HepG2 (cell line): Measurements from ENCODE around the gene POU2F1. TPM values are rescaled to one million over a fixed set of nuclear protein-coding genes. Genes with fewer than 3 reads are reported as not detected.

ENCODE experiments used
- ATAC-seq: fragments of 200-7000 bp; cut with Tn5 transposase; 3 replicates; pipeline ENCODE4 v1.9.1; 2020; ENCODE audit warnings: mild to moderate bottlenecking, moderate library complexity
- BruUV-seq: library from RNA; stranded (reverse); fragments of 400-500 nt; replicated peaks from 2 replicates; lab custom pipeline; 2021; lab: Mats Ljungman, UMichigan
- CTCF ChIA-PET: fragments of 300-600 bp; formaldehyde crosslinking; extraction: SDS; loops from one replicate; lab custom pipeline; 2021; ENCODE audit warnings: low total read pairs, inconsistent platforms, low intra/inter-chr PET ratio; lab: Yijun Ruan, JAX
- POLR2A ChIA-PET: fragments of 350-600 bp; sonication (Branson Sonifier 250); formaldehyde crosslinking; loops from one replicate; lab custom pipeline; 2020; ENCODE audit warnings: antibody characterized with exemption, inconsistent platforms; lab: Yijun Ruan, JAX
- DNase-seq: peaks from one replicate; pipeline ENCODE4 v3.0.0-alpha.2; 2015; ENCODE audit warnings: low spot score
- FAIRE-seq: peaks from 3 replicates; lab custom pipeline; 2011; peaks lifted over from hg19 to GRCh38; lab: Jason Lieb, UNC
- H2AFZ ChIP-seq: one replicate; pipeline ENCODE4 v1.6.1; 2011; ENCODE audit warnings: low read length, inconsistent platforms
- H3K27ac ChIP-seq: fragments of 300-600 bp; 3 replicates; pipeline ENCODE4 v1.8.0; 2011; ENCODE audit warnings: mixed run types, mild to moderate bottlenecking, mixed read lengths, low read length, inconsistent platforms; ENCODE audit not compliant: insufficient read depth; ENCODE audit errors: extremely low read length
- H3K27me3 ChIP-seq, 2 experiments: fragments of 200-600 bp in 1 of 2; 2 replicates in 1 of 2; 3 replicates in 1 of 2; pipeline versions ENCODE4 v1.6.0 to v1.8.0; 2011; ENCODE audit warnings: low read length in 2 of 2, mild to moderate bottlenecking in 2 of 2, moderate library complexity in 2 of 2, inconsistent platforms in 1 of 2; ENCODE audit not compliant: insufficient read depth in 2 of 2, control insufficient read depth in 1 of 2
- H3K36me3 ChIP-seq, 2 experiments: fragments of 200-600 bp in 1 of 2; replicated peaks in 1 of 2; 2 replicates in 1 of 2; 3 replicates in 1 of 2; pipeline versions ENCODE4 v1.5.1 to v1.8.0; 2011; ENCODE audit warnings: low read length in 2 of 2, inconsistent platforms in 1 of 2; ENCODE audit not compliant: insufficient read depth in 2 of 2, control insufficient read depth in 1 of 2
- H3K4me1 ChIP-seq: 2 replicates; pipeline ENCODE4 v1.5.1; 2012; ENCODE audit warnings: low read length, inconsistent platforms; ENCODE audit not compliant: insufficient read depth
- H3K4me2 ChIP-seq: 2 replicates; pipeline ENCODE4 v1.6.0; 2011; ENCODE audit warnings: low read depth, low read length, inconsistent platforms
- H3K4me3 ChIP-seq, 3 experiments: fragments of 200-600 bp in 1 of 3; sonication (generic), shearing (Covaris generic) in 1 of 3; replicated peaks in 1 of 3; 2 replicates each; pipeline ENCODE4 v1.5.1; 2011 to 2016; ENCODE audit warnings: low read length in 3 of 3, inconsistent platforms in 2 of 3, low read depth in 2 of 3, mild to moderate bottlenecking in 2 of 3, control low read depth in 1 of 3, mixed read lengths in 1 of 3; ENCODE audit not compliant: insufficient read depth in 1 of 3
- H3K79me2 ChIP-seq: one replicate; pipeline ENCODE4 v1.6.1; 2011; ENCODE audit warnings: low read length, inconsistent platforms; ENCODE audit not compliant: insufficient read depth
- H3K9ac ChIP-seq: 2 replicates; pipeline ENCODE4 v1.6.0; 2011; ENCODE audit warnings: mild to moderate bottlenecking, low read depth, low read length, inconsistent platforms; ENCODE audit not compliant: insufficient read depth
- H3K9me3 ChIP-seq: 2 replicates; pipeline ENCODE4 v1.5.1; 2012; ENCODE audit warnings: mild to moderate bottlenecking, low read length
- H4K20me1 ChIP-seq: 2 replicates; pipeline ENCODE4 v1.6.0; 2011; ENCODE audit warnings: inconsistent platforms, mild to moderate bottlenecking, low read length, moderate library complexity; ENCODE audit not compliant: insufficient read depth
- FOXP4 ChIP-seq: sonication (generic); formaldehyde crosslinking; IDR thresholded peaks from 2 replicates; pipeline ENCODE4 v1.4.0; 2020; ENCODE audit warnings: missing genetic modification reagents
- GATAD1 ChIP-seq: IDR thresholded peaks from 2 replicates; pipeline ENCODE4 v1.6.1; 2016; ENCODE audit warnings: missing genetic modification reagents, missing compliant biosample characterization
- NCOA1 ChIP-seq: sonication (generic); formaldehyde crosslinking; IDR thresholded peaks from 2 replicates; pipeline ENCODE4 v1.9.0; 2021; ENCODE audit warnings: missing genetic modification reagents
- PAF1 ChIP-seq: IDR thresholded peaks from 2 replicates; pipeline ENCODE4 v1.6.1; 2016; ENCODE audit warnings: missing genetic modification reagents, missing compliant biosample characterization
- SP2 ChIP-seq: sonication (generic); formaldehyde crosslinking; IDR thresholded peaks from 2 replicates; pipeline ENCODE4 v1.5.1; 2020; ENCODE audit warnings: mild to moderate bottlenecking, missing genetic modification reagents
- ZBTB21 ChIP-seq: sonication (generic); formaldehyde crosslinking; IDR thresholded peaks from 2 replicates; pipeline ENCODE4 v1.4.0; 2020; ENCODE audit warnings: missing genetic modification reagents
- ZNF101 ChIP-seq: sonication (generic); formaldehyde crosslinking; IDR thresholded peaks from 2 replicates; pipeline ENCODE4 v1.4.0; 2020; ENCODE audit warnings: mild to moderate bottlenecking, low read depth, missing genetic modification reagents, borderline replicate concordance
- ZNF224 ChIP-seq: sonication (generic); formaldehyde crosslinking; IDR thresholded peaks from 2 replicates; pipeline ENCODE4 v1.5.0; 2020; ENCODE audit warnings: mild to moderate bottlenecking, missing genetic modification reagents
- WGBS: methylation state at CpG from one replicate; pipeline ENCODE4 v1.1.6; 2017; ENCODE audit warnings: low lambda C conversion rate; 5-methylcytosine and 5-hydroxymethylcytosine counted together
- in situ Hi-C: cut with HindIII; loops from 2 replicates; pipeline ENCODE4 v1.10.0; 2017; ENCODE audit warnings: low pct_unique_long_range_greater_than_20kb; ENCODE audit not compliant: extremely low pct_ligation_motif_present
- intact Hi-C: fragments of 100-400 bp; cut with micrococcal nuclease; formaldehyde crosslinking; loops from one replicate; pipeline ENCODE4 v1.10.0; 2022; ENCODE audit not compliant: unreplicated experiment
- polyA plus RNA-seq, 8 experiments: library from polyadenylated mRNA; depleted of rRNA in 3 of 8; stranded (reverse) in 7 of 8; unstranded in 1 of 8; fragments of >200 nt; fragmentation: Illumina TruSeq in 4 of 8; extraction: Trizol in 4 of 8; gene quantifications; 2 replicates each; pipeline versions ENCODE4 v1.2.1 to v1.2.3, GENCODE V29; 2011 to 2016; ENCODE audit warnings: low read depth in 4 of 8, missing spikeins in 1 of 8, mixed read lengths in 1 of 8; ENCODE audit not compliant: insufficient read depth in 1 of 8
- total RNA-seq, 5 experiments: library from RNA; depleted of rRNA; stranded (reverse); fragments of >200 nt; fragmentation: Illumina TruSeq; extraction: Trizol; gene quantifications; 2 replicates each; pipeline ENCODE4 v1.2.3, GENCODE V29; 2016; ENCODE audit warnings: low read depth in 1 of 5

POU2F1 gene
- total and polyA plus RNA-seq, 2 of the 13 experiments (the other 11 are each of a cell fraction or from before 2014, with no cell fraction given), result 10.2 to 13.0 TPM

- Histone ChIP-seq H3K4me1 (no peaks in the 10 kb centered on the region), H3K4me2 (no peak overlapping the region), H3K9me3 (no peaks in the 10 kb centered on the region), H3K79me2 (no peaks in the 10 kb centered on the region), H3K27ac (no peak overlapping the region), H3K9ac (no peak overlapping the region), H4K20me1 (no peaks in the 10 kb centered on the region), H3K36me3 (peaks cover 0 to 14% of the 10 kb centered on the region in 2 experiments; a peak in 3 of 5 replicates), H2AFZ (no peak overlapping the region), H3K4me3 (no peak overlapping the region), H3K27me3 (no peaks in the 10 kb centered on the region)
- DNase-seq (no peak), FAIRE-seq (no peak), ATAC-seq (no peak)
- no TSS peak for BruUV-seq
- no peak for TF ChIP-seq ZBTB21 (CRISPR knock-in tag)
- no peak for TF ChIP-seq ZNF101 (CRISPR knock-in tag)
- TF ChIP-seq FOXP4 (CRISPR knock-in tag), result no peak
- TF ChIP-seq SP2 (CRISPR knock-in tag), result no peak
- no peak for TF ChIP-seq NCOA1 (CRISPR knock-in tag)
- no peak for TF ChIP-seq PAF1 (CRISPR knock-in tag)
- no peak for TF ChIP-seq GATAD1 (CRISPR knock-in tag)
- no peak for TF ChIP-seq ZNF224 (CRISPR knock-in tag)
- in situ Hi-C loops, result no loop called here
- 30% methylated on average over 3 of the region's 3 CpGs for WGBS
- intact Hi-C loops, result no loop called here
- ChIA-PET CTCF (no interaction called here), POLR2A (no interaction called here)
Measured at GRCh38 chr1:167420510-167420909, 199.8 kb downstream of the POU2F1 start.
